H9 (cell line): ENCODE data around the gene ADAD2. TPM values are rescaled to one million over a fixed set of nuclear protein-coding genes. Genes with fewer than 3 reads are reported as not detected.

Experiments used
- DNase-seq: peaks from one replicate; pipeline ENCODE4 v3.0.0-alpha.2; 2017
- H2AFZ ChIP-seq: one replicate; pipeline ENCODE4 v1.6.1; 2013; ENCODE audit warnings: mild to moderate bottlenecking, low read length, control low read depth, moderate library complexity
- H2AK5ac ChIP-seq: 2 replicates; pipeline ENCODE4 v1.6.1; 2013; ENCODE audit warnings: low read length, control low read depth, mixed read lengths; ENCODE audit not compliant: insufficient read length
- H2BK120ac ChIP-seq: one replicate; pipeline ENCODE4 v1.6.1; 2013; ENCODE audit warnings: low read depth, mild to moderate bottlenecking, low read length, control low read depth, inconsistent platforms; ENCODE audit not compliant: poor library complexity, severe bottlenecking
- H2BK12ac ChIP-seq: 2 replicates; pipeline ENCODE4 v1.6.1; 2013; ENCODE audit warnings: low read length, control low read depth, mixed read lengths, low read depth; ENCODE audit not compliant: insufficient read length
- H2BK15ac ChIP-seq: 2 replicates; pipeline ENCODE4 v1.6.1; 2013; ENCODE audit warnings: low read depth, low read length, control low read depth
- H2BK20ac ChIP-seq: one replicate; pipeline ENCODE4 v1.6.1; 2013; ENCODE audit warnings: low read depth, mild to moderate bottlenecking, low read length, control low read depth, inconsistent platforms; ENCODE audit not compliant: poor library complexity, severe bottlenecking
- H2BK5ac ChIP-seq: 2 replicates; pipeline ENCODE4 v1.6.1; 2013; ENCODE audit warnings: low read length, control low read depth, mixed read lengths; ENCODE audit not compliant: insufficient read length
- H3K14ac ChIP-seq: 2 replicates; pipeline ENCODE4 v1.6.1; 2013; ENCODE audit warnings: low read length, control low read depth; ENCODE audit not compliant: insufficient read depth
- H3K18ac ChIP-seq: 2 replicates; pipeline ENCODE4 v1.6.1; 2013; ENCODE audit warnings: low read depth, mild to moderate bottlenecking, mixed read lengths, low read length, control low read depth; ENCODE audit not compliant: insufficient read length
- H3K23ac ChIP-seq: 2 replicates; pipeline ENCODE4 v1.6.1; 2013; ENCODE audit warnings: low read length, control low read depth, mixed read lengths, low read depth; ENCODE audit not compliant: insufficient read length
- H3K23me2 ChIP-seq: 2 replicates; pipeline ENCODE4 v1.6.1; 2013; ENCODE audit warnings: low read depth, mild to moderate bottlenecking, mixed read lengths, low read length, control low read depth; ENCODE audit not compliant: insufficient read length, poor library complexity, severe bottlenecking
- H3K27ac ChIP-seq: 2 replicates; pipeline ENCODE4 v1.5.1; 2013; ENCODE audit warnings: low read length, control low read depth, mixed read lengths, low read depth; ENCODE audit not compliant: insufficient read length
- H3K27me3 ChIP-seq: 2 replicates; pipeline ENCODE4 v1.6.1; 2013; ENCODE audit warnings: low read length, control low read depth, inconsistent platforms; ENCODE audit not compliant: insufficient read depth
- H3K4ac ChIP-seq: 2 replicates; pipeline ENCODE4 v1.6.1; 2013; ENCODE audit warnings: low read depth, mild to moderate bottlenecking, control low read depth, inconsistent platforms, low read length, moderate library complexity
- H3K4me1 ChIP-seq: 2 replicates; pipeline ENCODE4 v1.6.1; 2013; ENCODE audit warnings: low read length, control low read depth, inconsistent platforms; ENCODE audit not compliant: insufficient read depth
- H3K4me2 ChIP-seq: 2 replicates; pipeline ENCODE4 v1.6.1; 2013; ENCODE audit warnings: low read length, control low read depth, mixed read lengths; ENCODE audit not compliant: insufficient read length, insufficient read depth
- H3K56ac ChIP-seq: 2 replicates; pipeline ENCODE4 v1.6.1; 2013; ENCODE audit warnings: low read depth, mild to moderate bottlenecking, mixed read lengths, low read length, control low read depth; ENCODE audit not compliant: insufficient read length
- H3K79me1 ChIP-seq: 2 replicates; pipeline ENCODE4 v1.6.1; 2013; ENCODE audit warnings: low read depth, mild to moderate bottlenecking, moderate library complexity, low read length, control low read depth, inconsistent platforms; ENCODE audit not compliant: insufficient read depth, poor library complexity, severe bottlenecking
- H3K79me2 ChIP-seq: 2 replicates; pipeline ENCODE4 v1.6.1; 2013; ENCODE audit warnings: low read length, control low read depth, inconsistent platforms; ENCODE audit not compliant: insufficient read depth
- H3K9ac ChIP-seq: 2 replicates; pipeline ENCODE4 v1.6.1; 2013; ENCODE audit warnings: low read length, control low read depth, mixed read lengths; ENCODE audit not compliant: insufficient read length; ENCODE audit errors: extremely low read depth
- H3K9me3 ChIP-seq: one replicate; pipeline ENCODE4 v1.6.1; 2013; ENCODE audit warnings: low read depth, low read length, inconsistent platforms; ENCODE audit not compliant: control insufficient read depth
- H3T11ph ChIP-seq: one replicate; pipeline ENCODE4 v1.6.1; 2013; ENCODE audit warnings: mild to moderate bottlenecking, low read length, control low read depth, inconsistent platforms
- H4K20me1 ChIP-seq: one replicate; pipeline ENCODE4 v1.6.1; 2013; ENCODE audit not compliant: control insufficient read depth, insufficient read length, insufficient read depth
- H4K5ac ChIP-seq: 2 replicates; pipeline ENCODE4 v1.6.1; 2013; ENCODE audit warnings: low read depth, mild to moderate bottlenecking, mixed read lengths, low read length, control low read depth; ENCODE audit not compliant: insufficient read length
- H4K8ac ChIP-seq: replicated peaks from 2 replicates; pipeline ENCODE4 v1.6.1; 2013; ENCODE audit warnings: low read length, control low read depth, mixed read lengths, low read depth; ENCODE audit not compliant: insufficient read length
- H4K91ac ChIP-seq: 2 replicates; pipeline ENCODE4 v1.6.1; 2013; ENCODE audit warnings: low read depth, mild to moderate bottlenecking, moderate library complexity, mixed read lengths, low read length, control low read depth; ENCODE audit not compliant: insufficient read length
- H3K27ac Mint-ChIP-seq, 3 experiments: 2 replicates in 2 of 3; 3 replicates in 1 of 3; pipeline ENCODE4 v1.8.0; 2020 to 2021; ENCODE audit warnings: mixed read lengths in 3 of 3, mild to moderate bottlenecking in 1 of 3, moderate library complexity in 1 of 3
- H3K27me3 Mint-ChIP-seq: 2 replicates; pipeline ENCODE4 v1.8.0; 2021; ENCODE audit warnings: low read depth, mild to moderate bottlenecking, moderate library complexity, mixed read lengths
- H3K36me3 Mint-ChIP-seq, 3 experiments: 2 replicates in 2 of 3; 3 replicates in 1 of 3; pipeline ENCODE4 v1.8.0; 2020 to 2021; ENCODE audit warnings: low read depth in 3 of 3, mixed read lengths in 3 of 3; ENCODE audit not compliant: insufficient read depth in 1 of 3
- H3K4me1 Mint-ChIP-seq, 2 experiments: 2 replicates each; pipeline ENCODE4 v1.8.0; 2020; ENCODE audit warnings: mixed read lengths in 2 of 2
- H3K4me3 Mint-ChIP-seq, 2 experiments: 2 replicates in 1 of 2; 3 replicates in 1 of 2; pipeline ENCODE4 v1.8.0; 2020 to 2021; ENCODE audit warnings: mild to moderate bottlenecking in 2 of 2, mixed read lengths in 2 of 2, moderate library complexity in 1 of 2
- H3K9me3 Mint-ChIP-seq, 2 experiments: 2 replicates in 1 of 2; 3 replicates in 1 of 2; pipeline ENCODE4 v1.8.0; 2020; ENCODE audit warnings: mild to moderate bottlenecking in 2 of 2, mixed read lengths in 2 of 2, moderate library complexity in 1 of 2
- CTCF ChIP-seq: fragments of 200-600 bp; sonication (generic); conservative IDR thresholded peaks from 3 replicates; pipeline ENCODE4 v1.8.0; 2021; ENCODE audit warnings: antibody characterized with exemption, mild to moderate bottlenecking
- WGBS: extraction: QIAGEN DNeasy Blood & Tissue Kit; methylation state at CpG from one replicate; pipeline ENCODE4 v1.1.7; 2013; ENCODE audit warnings: missing lambda C conversion rate, low lambda C conversion rate, mixed read lengths; ENCODE audit not compliant: insufficient read length; ENCODE audit errors: extremely low coverage; 5-methylcytosine and 5-hydroxymethylcytosine counted together
- total RNA-seq: library from RNA; stranded (reverse); gene quantifications from 2 replicates; pipeline ENCODE4 v1.2.1, GENCODE V29; 2021

ADAD2 gene
- total RNA-seq, 1 experiment from 2014 or later = 1.0 TPM

- no peak overlapping the region for H3K4me2 ChIP-seq
Measured at GRCh38 chr16:84224554-84224953, 33.6 kb downstream of the ADAD2 start.

More at GRCh38 chr16:84224554-84224953, 33.6 kb downstream of the ADAD2 start:
- Histone ChIP-seq H4K20me1 (no peaks in the 10 kb centered on the region), H3T11ph (no peak overlapping the region), H4K91ac (no peak overlapping the region), H3K9ac (no peak overlapping the region), H2BK20ac (no peak overlapping the region), H4K8ac (no peak overlapping the region), H2BK12ac (no peak overlapping the region), H3K18ac (no peak overlapping the region), H2BK5ac (no peak overlapping the region), H3K27me3 (no peaks in the 10 kb centered on the region), H3K79me1 (no peaks in the 10 kb centered on the region), H3K9me3 (no peaks in the 10 kb centered on the region), H3K4me1 (no peaks in the 10 kb centered on the region), H4K5ac (no peak overlapping the region), H3K79me2 (no peaks in the 10 kb centered on the region), H2AK5ac (no peak overlapping the region), H3K23me2 (no peaks in the 10 kb centered on the region), H2BK120ac (no peak overlapping the region), H3K23ac (no peak overlapping the region), H3K4ac (no peak overlapping the region), H2AFZ (no peak overlapping the region), H3K56ac (no peak overlapping the region), H2BK15ac (no peak overlapping the region), H3K14ac (no peak overlapping the region), H3K27ac (no peak overlapping the region)
- Mint-ChIP-seq H3K4me3 (no peak overlapping the region), H3K27ac (no peak overlapping the region), H3K27me3 (peaks cover 2% of the 10 kb centered on the region), H3K9me3 (no peaks in the 10 kb centered on the region), H3K36me3 (no peaks in the 10 kb centered on the region), H3K4me1 (peaks cover 12 to 19% of the 10 kb centered on the region in 2 experiments)
- DNase-seq = no peak
- no peak for TF ChIP-seq CTCF
- WGBS = no CpG with 5 or more reads among the region's 3 CpGs
